HepG2 (cell line): ENCODE results near the gene CLBA1. TPM values are rescaled to one million over a fixed set of nuclear protein-coding genes. Genes with fewer than 3 reads are reported as not detected.

Source experiments
- ARNT2 ChIP-seq: sonication (generic); formaldehyde crosslinking; IDR thresholded peaks from 2 replicates; pipeline ENCODE4 v1.8.0; 2022; ENCODE audit warnings: mild to moderate bottlenecking, low read depth, missing genetic modification reagents, moderate library complexity
- BORCS8-MEF2B ChIP-seq: sonication (generic); formaldehyde crosslinking; IDR thresholded peaks from 2 replicates; pipeline ENCODE4 v1.8.0; 2022; ENCODE audit warnings: mild to moderate bottlenecking, missing genetic modification reagents
- CBX1 ChIP-seq: IDR thresholded peaks from one replicate; pipeline ENCODE4 v1.6.1; 2016; ENCODE audit warnings: antibody characterized with exemption, low read depth
- GTF2F1 ChIP-seq: fragments of 150-350 bp; IDR thresholded peaks from 2 replicates; pipeline ENCODE4 v1.6.1; 2014; ENCODE audit warnings: low read length
- GTF3A ChIP-seq: sonication (generic); formaldehyde crosslinking; conservative IDR thresholded peaks from 2 replicates; pipeline ENCODE4 v1.4.0; 2020; ENCODE audit warnings: mild to moderate bottlenecking, missing genetic modification reagents
- HDAC6 ChIP-seq: fragments of 200-600 bp; sonication (generic); IDR thresholded peaks from 2 replicates; pipeline ENCODE4 v1.7.0; 2017; ENCODE audit warnings: mild to moderate bottlenecking, antibody characterized with exemption, low read length, low read depth
- NPAS2 ChIP-seq: sonication (generic); formaldehyde crosslinking; IDR thresholded peaks from 2 replicates; pipeline ENCODE4 v1.8.0; 2022; ENCODE audit warnings: mild to moderate bottlenecking, missing genetic modification reagents, borderline replicate concordance
- RAD51 ChIP-seq: fragments of 450-650 bp; IDR thresholded peaks from 2 replicates; pipeline ENCODE4 v1.6.1; 2016; ENCODE audit warnings: borderline replicate concordance
- RBAK ChIP-seq: sonication (generic); formaldehyde crosslinking; IDR thresholded peaks from 2 replicates; pipeline ENCODE4 v1.5.1; 2020; ENCODE audit warnings: mild to moderate bottlenecking, missing genetic modification reagents
- RFXAP ChIP-seq: sonication (generic); formaldehyde crosslinking; IDR thresholded peaks from 2 replicates; pipeline ENCODE4 v1.4.0; 2020; ENCODE audit warnings: missing genetic modification reagents, borderline replicate concordance
- RXRB ChIP-seq: IDR thresholded peaks from 2 replicates; pipeline ENCODE4 v1.6.1; 2016; ENCODE audit warnings: borderline replicate concordance, missing genetic modification reagents, missing compliant biosample characterization
- SMC3 ChIP-seq: IDR thresholded peaks from 2 replicates; pipeline ENCODE4 v1.6.1; 2011; ENCODE audit warnings: low read length, improper control_type of control experiment
- SP2 ChIP-seq: sonication (generic); formaldehyde crosslinking; IDR thresholded peaks from 2 replicates; pipeline ENCODE4 v1.5.1; 2020; ENCODE audit warnings: mild to moderate bottlenecking, missing genetic modification reagents
- TARDBP ChIP-seq: sonication (generic); formaldehyde crosslinking; IDR thresholded peaks from 2 replicates; pipeline ENCODE4 v1.8.0; 2022; ENCODE audit warnings: mild to moderate bottlenecking, missing genetic modification reagents
- TP53 ChIP-seq: sonication (generic); formaldehyde crosslinking; conservative IDR thresholded peaks from 2 replicates; pipeline ENCODE4 v1.4.0; 2020; ENCODE audit warnings: missing genetic modification reagents
- TSC22D2 ChIP-seq: sonication (generic); formaldehyde crosslinking; IDR thresholded peaks from 2 replicates; pipeline ENCODE4 v1.5.1; 2020; ENCODE audit warnings: missing genetic modification reagents, mild to moderate bottlenecking, borderline replicate concordance
- U2AF2 ChIP-seq: fragments of 200-400 bp; formaldehyde crosslinking; IDR thresholded peaks from 2 replicates; pipeline ENCODE4 v1.6.1; 2017; ENCODE audit warnings: low read depth, mild to moderate bottlenecking, low read length
- XBP1 ChIP-seq: sonication (generic); formaldehyde crosslinking; IDR thresholded peaks from 2 replicates; pipeline ENCODE4 v1.5.0; 2020; ENCODE audit warnings: missing genetic modification reagents
- ZNF143 ChIP-seq: sonication (generic); formaldehyde crosslinking; IDR thresholded peaks from 2 replicates; pipeline ENCODE4 v1.4.0; 2020; ENCODE audit warnings: missing genetic modification reagents
- ZNF224 ChIP-seq: sonication (generic); formaldehyde crosslinking; IDR thresholded peaks from 2 replicates; pipeline ENCODE4 v1.5.0; 2020; ENCODE audit warnings: mild to moderate bottlenecking, missing genetic modification reagents
- ZNF501 ChIP-seq: sonication (generic); formaldehyde crosslinking; IDR thresholded peaks from 2 replicates; pipeline ENCODE4 v1.5.1; 2020; ENCODE audit warnings: mild to moderate bottlenecking, moderate library complexity, missing genetic modification reagents
- ZNF577 ChIP-seq: sonication (generic); formaldehyde crosslinking; IDR thresholded peaks from 2 replicates; pipeline ENCODE4 v1.4.0; 2020; ENCODE audit warnings: mild to moderate bottlenecking, low read depth, missing genetic modification reagents, borderline replicate concordance
- ZNF672 ChIP-seq: sonication (generic); formaldehyde crosslinking; IDR thresholded peaks from 2 replicates; pipeline ENCODE4 v1.8.1; 2022; ENCODE audit warnings: missing genetic modification reagents
- ZNF713 ChIP-seq: sonication (generic); formaldehyde crosslinking; IDR thresholded peaks from 2 replicates; pipeline ENCODE4 v1.4.0; 2020; ENCODE audit warnings: mild to moderate bottlenecking, missing genetic modification reagents
- ZNF782 ChIP-seq: sonication (generic); formaldehyde crosslinking; IDR thresholded peaks from 2 replicates; pipeline ENCODE4 v1.4.0; 2020; ENCODE audit warnings: missing genetic modification reagents, mild to moderate bottlenecking, borderline replicate concordance
- polyA plus RNA-seq, 8 experiments: library from polyadenylated mRNA; depleted of rRNA in 3 of 8; stranded (reverse) in 7 of 8; unstranded in 1 of 8; fragments of >200 nt; fragmentation: Illumina TruSeq in 4 of 8; extraction: Trizol in 4 of 8; gene quantifications; 2 replicates each; pipeline versions ENCODE4 v1.2.1 to v1.2.3, GENCODE V29; 2011 to 2016; ENCODE audit warnings: low read depth in 4 of 8, missing spikeins in 1 of 8, mixed read lengths in 1 of 8; ENCODE audit not compliant: insufficient read depth in 1 of 8
- total RNA-seq, 5 experiments: library from RNA; depleted of rRNA; stranded (reverse); fragments of >200 nt; fragmentation: Illumina TruSeq; extraction: Trizol; gene quantifications; 2 replicates each; pipeline ENCODE4 v1.2.3, GENCODE V29; 2016; ENCODE audit warnings: low read depth in 1 of 5
- TF ChIP-seq, protein P1 (sequence below), 2 experiments: fragments of 450-650 bp in 1 of 2; sonication (generic) in 1 of 2; formaldehyde crosslinking; IDR thresholded peaks; 2 replicates each; pipeline versions ENCODE4 v1.5.0 to v1.8.0; 2020 to 2022; ENCODE audit warnings: mild to moderate bottlenecking in 1 of 2, missing genetic modification reagents in 1 of 2
- TF ChIP-seq, protein P2 (sequence below): sonication (generic); formaldehyde crosslinking; IDR thresholded peaks from 2 replicates; pipeline ENCODE4 v1.5.1; 2020; ENCODE audit warnings: mild to moderate bottlenecking, missing genetic modification reagents, borderline replicate concordance
- TF ChIP-seq, protein P3 (sequence below): conservative IDR thresholded peaks from 2 replicates; pipeline ENCODE4 v1.6.1; 2018; ENCODE audit warnings: missing genetic modification reagents

CLBA1 gene
- total and polyA plus RNA-seq, 2 of the 13 experiments (the other 11 are each of a cell fraction or from before 2014, with no cell fraction given), result 1.2 to 1.4 TPM

DNA sequence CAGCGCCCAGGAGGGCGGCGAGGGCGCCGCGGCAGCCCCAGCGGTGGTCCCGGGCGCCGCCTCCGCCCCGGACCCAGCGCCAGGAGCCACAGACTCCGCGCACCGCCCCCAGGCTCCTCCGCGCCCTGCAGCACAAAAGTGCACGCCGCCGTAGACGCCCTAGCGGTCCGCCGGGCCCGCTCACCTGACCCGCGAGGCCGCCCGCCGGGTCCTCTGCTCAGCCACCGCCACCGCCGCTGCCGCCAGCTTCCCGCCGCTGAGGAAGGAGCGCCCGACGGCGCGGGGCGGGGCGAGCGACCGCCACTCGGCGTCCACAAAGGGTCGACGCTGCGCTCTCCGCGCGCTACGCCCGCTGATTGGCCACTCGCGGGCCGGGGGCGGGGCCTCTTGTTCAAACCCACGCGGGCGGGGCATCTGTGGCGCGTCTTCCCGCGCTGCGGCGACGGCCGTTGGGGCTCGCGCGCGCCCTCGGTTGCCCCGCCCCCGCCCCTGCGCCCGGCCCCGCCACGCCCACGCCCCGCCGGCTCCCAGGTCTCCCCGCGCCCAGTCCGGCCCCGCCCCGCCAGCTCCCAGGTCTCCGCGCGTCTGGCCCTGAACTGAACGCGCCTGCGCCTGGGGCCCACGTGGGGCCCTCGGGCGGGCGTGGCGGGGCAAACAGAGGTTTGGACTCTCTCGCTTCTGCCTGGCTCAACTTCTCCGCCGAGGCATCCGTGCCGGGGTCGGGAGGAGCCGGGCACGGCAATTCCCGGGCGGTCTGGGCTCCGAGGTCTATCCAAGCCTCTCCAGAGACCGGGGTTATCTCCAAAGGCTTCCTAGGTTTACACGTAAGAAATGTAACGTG, 35.4 kb downstream of the CLBA1 start, which contains the start of gene CDCA4 (continued):
- TF ChIP-seq TSC22D2 (CRISPR knock-in tag) (no peak), CBX1 (no peak), ZNF577 (no peak), TP53 (CRISPR knock-in tag) (0 out of 2 replicates have a peak, but pooled peaks have one; percentile 52), NPAS2 (CRISPR knock-in tag) (no peak), ZNF782 (CRISPR knock-in tag) (peak; percentile 70; the same call in 1 of the 2 replicates), TARDBP (no peak), BORCS8-MEF2B (peak; percentile 50; the same call in 1 of the 2 replicates), ARNT2 (CRISPR knock-in tag) (peak; percentile 76; the same call in 1 of the 2 replicates), XBP1 (CRISPR knock-in tag) (no peak), GTF3A (CRISPR knock-in tag) (no peak), RFXAP (CRISPR knock-in tag) (no peak), ZNF672 (CRISPR knock-in tag) (no peak), ZNF143 (CRISPR knock-in tag) (peak; percentile 86), RXRB (no peak), ZNF713 (CRISPR knock-in tag) (0 out of 2 replicates have a peak, but pooled peaks have one; percentile 17), SMC3 (no peak), ZNF224 (CRISPR knock-in tag) (no peak), HDAC6 (no peak), U2AF2 (0 out of 2 replicates have a peak, but pooled peaks have one; percentile 37), SP2 (CRISPR knock-in tag) (peak; percentile 75), RAD51 (no peak), GTF2F1 (no peak), ZNF501 (peak; percentile 73), RBAK (no peak)
- TF ChIP-seq, protein P1, sequence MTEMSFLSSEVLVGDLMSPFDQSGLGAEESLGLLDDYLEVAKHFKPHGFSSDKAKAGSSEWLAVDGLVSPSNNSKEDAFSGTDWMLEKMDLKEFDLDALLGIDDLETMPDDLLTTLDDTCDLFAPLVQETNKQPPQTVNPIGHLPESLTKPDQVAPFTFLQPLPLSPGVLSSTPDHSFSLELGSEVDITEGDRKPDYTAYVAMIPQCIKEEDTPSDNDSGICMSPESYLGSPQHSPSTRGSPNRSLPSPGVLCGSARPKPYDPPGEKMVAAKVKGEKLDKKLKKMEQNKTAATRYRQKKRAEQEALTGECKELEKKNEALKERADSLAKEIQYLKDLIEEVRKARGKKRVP (CRISPR knock-in tag; IDR thresholded peaks at IDR 0.05), result no peak; a peak in 1 of 4 replicates
- TF ChIP-seq, protein P2, sequence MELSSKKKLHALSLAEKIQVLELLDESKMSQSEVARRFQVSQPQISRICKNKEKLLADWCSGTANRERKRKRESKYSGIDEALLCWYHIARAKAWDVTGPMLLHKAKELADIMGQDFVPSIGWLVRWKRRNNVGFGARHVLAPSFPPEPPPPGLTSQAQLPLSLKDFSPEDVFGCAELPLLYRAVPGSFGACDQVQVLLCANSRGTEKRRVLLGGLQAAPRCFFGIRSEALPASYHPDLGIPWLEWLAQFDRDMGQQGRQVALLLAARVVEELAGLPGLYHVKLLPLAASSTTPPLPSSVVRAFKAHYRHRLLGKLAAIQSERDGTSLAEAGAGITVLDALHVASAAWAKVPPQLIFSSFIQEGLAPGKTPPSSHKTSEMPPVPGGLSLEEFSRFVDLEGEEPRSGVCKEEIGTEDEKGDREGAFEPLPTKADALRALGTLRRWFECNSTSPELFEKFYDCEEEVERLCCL (CRISPR knock-in tag), result no peak
- TF ChIP-seq, protein P3, sequence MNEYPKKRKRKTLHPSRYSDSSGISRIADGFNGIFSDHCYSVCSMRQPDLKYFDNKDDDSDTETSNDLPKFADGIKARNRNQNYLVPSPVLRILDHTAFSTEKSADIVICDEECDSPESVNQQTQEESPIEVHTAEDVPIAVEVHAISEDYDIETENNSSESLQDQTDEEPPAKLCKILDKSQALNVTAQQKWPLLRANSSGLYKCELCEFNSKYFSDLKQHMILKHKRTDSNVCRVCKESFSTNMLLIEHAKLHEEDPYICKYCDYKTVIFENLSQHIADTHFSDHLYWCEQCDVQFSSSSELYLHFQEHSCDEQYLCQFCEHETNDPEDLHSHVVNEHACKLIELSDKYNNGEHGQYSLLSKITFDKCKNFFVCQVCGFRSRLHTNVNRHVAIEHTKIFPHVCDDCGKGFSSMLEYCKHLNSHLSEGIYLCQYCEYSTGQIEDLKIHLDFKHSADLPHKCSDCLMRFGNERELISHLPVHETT (CRISPR knock-in tag), result peak; percentile 45; the same call in 1 of the 2 replicates
